ENCODE measurements around the gene PERM1.
A peak's percentile ranks its signal among the peaks of the same experiment; 100 is the strongest.

PERM1 gene

DNA sequence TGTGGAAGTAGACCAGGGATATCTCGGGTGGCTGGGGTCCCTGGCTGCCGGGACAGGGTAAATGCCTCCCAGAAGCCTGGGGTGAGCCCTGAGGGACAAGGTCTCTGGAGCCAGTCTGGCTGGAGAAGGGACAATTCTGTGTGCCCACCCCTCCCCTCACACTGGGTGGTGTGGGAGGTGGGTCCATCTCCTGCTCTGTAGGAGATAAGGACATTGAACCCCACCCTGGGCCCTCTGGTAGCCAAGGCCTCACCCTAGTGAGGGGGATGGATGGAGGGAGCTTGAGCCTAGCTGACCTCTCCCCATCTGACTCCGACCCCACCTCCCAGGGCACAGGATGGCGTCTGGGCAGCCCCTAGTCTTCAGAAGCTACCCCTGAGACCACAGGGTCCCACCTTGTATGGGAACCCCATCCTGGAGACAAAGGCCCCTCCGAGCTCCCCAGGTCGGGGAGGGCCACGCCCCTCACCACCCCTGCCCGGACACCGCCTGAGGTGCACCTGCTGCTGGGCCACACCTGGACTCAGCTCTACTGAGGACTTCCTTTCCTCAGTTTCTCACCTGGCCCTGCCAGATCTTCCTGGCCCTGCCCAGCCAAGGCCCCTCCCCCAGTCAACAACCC lies 42.4 kb upstream of the PERM1 start:
- in situ Hi-C loops (cut with HindIII; ENCODE audit: low sequenced_read_pairs): no loop called here
- DNase-seq (ENCODE audit: low read depth): no peak
- no peak overlapping the region for H3K4me3 ChIP-seq (ENCODE audit: low read depth, low read length)
- no peak for TF ChIP-seq CTCF (IDR thresholded peaks at IDR 0.05; ENCODE audit: low read depth, low read length, missing control alignments)

- H3K4me3 ChIP-seq (ENCODE audit: low read depth, low read length): no peak overlapping the region
- DNase-seq (ENCODE audit: low read depth): no peak
- TF ChIP-seq CTCF (IDR thresholded peaks at IDR 0.05; ENCODE audit: low read depth, low read length, missing control alignments): no peak
- in situ Hi-C loops (cut with HindIII; ENCODE audit: low sequenced_read_pairs): no loop called here
Measured at GRCh38 chr1:1023700-1024099, 41.8 kb upstream of the PERM1 start.

DNA sequence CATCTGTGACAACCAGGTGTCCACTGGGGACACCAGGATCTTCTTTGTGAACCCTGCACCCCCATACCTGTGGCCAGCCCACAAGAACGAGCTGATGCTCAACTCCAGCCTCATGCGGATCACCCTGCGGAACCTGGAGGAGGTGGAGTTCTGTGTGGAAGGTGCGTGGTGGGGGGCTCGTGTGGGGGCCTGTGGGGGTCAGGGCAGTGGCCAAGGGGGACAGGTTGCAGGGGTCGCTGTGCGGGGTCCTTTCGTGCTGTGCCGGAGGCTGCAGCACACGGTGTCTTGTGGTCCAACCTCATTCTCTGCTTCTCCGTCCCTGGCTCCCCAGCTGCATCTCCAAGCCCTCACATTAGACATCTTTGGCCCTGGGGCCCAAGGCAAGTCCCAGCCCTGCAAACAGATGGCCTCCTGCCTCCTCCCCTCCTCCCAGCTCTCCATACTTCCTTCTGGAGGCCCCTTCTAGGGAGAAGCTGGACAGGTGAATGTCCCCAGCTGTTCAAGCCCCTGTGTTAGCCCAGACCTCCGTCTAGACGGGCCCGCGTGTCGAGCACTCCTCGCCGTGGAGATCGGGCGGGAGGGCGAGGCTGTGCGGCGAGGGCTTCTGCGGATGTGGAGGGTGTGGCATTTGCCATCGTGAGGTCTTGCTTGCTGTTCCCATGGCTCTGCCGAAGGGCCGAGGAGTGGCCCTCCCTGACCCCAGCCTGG lies 40.6 kb upstream of the PERM1 start:
- TF ChIP-seq CTCF (IDR thresholded peaks at IDR 0.05; ENCODE audit: low read depth, low read length, missing control alignments): no peak
- no peak for DNase-seq (ENCODE audit: low read depth)
- in situ Hi-C loops (cut with HindIII; ENCODE audit: low sequenced_read_pairs): no loop called here
- H3K4me3 ChIP-seq (ENCODE audit: low read depth, low read length): no peak overlapping the region

DNA sequence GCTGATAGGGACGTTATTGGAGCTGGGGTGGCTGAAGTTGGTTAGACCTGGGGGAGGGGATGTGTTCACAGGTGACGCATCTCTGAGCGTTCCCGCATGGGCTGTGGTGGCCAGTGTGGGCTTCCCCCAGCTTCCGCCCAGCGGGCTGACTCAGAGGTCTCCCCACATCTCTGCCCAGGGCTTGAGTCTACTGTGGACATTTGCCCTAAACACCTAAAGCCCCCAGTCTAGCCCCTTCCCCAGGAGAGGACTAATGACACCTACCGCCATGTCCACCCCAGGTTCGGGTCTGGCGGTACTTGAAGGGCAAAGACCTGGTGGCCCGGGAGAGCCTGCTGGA lies 40.0 kb upstream of the PERM1 start:
- in situ Hi-C loops (cut with HindIII; ENCODE audit: low sequenced_read_pairs): no loop called here
- no peak for TF ChIP-seq CTCF (IDR thresholded peaks at IDR 0.05; ENCODE audit: low read depth, low read length, missing control alignments)
- no peak for DNase-seq (ENCODE audit: low read depth)
- peak overlapping the region; percentile 52 for H3K4me3 ChIP-seq (ENCODE audit: low read depth, low read length)

- TF ChIP-seq CTCF (IDR thresholded peaks at IDR 0.05; ENCODE audit: low read depth, low read length, missing control alignments): no peak
- H3K4me3 ChIP-seq (ENCODE audit: low read depth, low read length): peak overlapping the region; percentile 52
- in situ Hi-C loops (cut with HindIII; ENCODE audit: low sequenced_read_pairs): no loop called here
- no peak for DNase-seq (ENCODE audit: low read depth)
Measured at GRCh38 chr1:1021010-1021919, 39.4 kb upstream of the PERM1 start.

DNA sequence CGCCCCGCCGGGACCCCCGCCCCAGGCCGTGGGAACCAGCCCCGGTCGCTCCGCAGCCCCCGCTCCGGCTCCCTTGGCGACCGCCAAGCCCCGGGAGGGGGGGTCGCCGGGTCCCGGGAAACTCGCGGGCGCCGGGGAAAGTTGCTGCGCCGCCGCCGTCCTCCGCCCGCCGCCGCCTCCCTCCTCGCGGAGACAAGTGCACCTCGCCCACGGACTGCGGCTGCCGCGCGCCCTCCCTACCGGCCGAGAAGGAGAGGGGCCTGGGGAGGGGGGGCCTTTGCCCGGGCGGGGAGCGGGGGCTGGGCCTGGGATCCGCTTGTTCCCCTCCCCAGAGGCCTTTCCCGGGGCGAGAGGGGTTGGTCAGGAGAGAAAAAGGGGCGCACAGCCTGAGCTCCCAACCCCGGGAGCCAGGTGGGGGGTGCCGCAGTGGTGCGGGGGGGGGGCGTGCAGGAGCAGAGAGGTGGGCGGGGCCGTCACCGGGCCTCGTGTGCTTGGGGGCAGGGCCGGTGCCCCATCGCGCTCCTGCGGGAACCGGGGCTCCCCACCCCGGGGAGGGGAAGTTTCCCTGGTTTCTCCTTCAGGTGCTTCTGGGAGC lies 38.6 kb upstream of the PERM1 start:
- no peak for DNase-seq (ENCODE audit: low read depth)
- H3K4me3 ChIP-seq (ENCODE audit: low read depth, low read length): peak overlapping the region; percentile 52
- no peak for TF ChIP-seq CTCF (IDR thresholded peaks at IDR 0.05; ENCODE audit: low read depth, low read length, missing control alignments)
- in situ Hi-C loops (cut with HindIII; ENCODE audit: low sequenced_read_pairs): no loop called here

Measured in astrocyte of the cerebellum (primary cell).